ENCODE data around the gene STAB2. TPM values are rescaled to one million over a fixed set of nuclear protein-coding genes. Genes with fewer than 3 reads are reported as not detected.

The STAB2 gene
- polyA plus RNA-seq, 1 donor, result 1.9 TPM

DNA sequence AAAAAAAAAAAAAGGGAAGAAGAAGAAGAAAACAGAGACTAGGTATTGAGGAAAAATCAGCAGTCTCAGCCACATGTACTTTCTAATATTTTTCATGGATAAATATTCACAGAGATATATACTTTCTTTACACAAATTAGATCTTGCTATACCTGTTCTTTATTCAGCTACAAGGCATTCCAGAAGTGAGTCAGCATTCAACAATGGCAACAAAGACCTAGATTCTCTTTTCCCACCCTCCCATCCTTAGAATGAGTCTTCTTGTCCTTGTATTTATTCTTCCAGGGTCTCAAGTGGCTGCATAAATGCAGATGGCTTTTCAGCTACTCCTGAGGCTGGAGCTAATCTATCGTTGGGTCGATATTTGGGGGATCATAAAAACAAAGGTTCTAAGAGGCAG, 160.9 kb downstream of the STAB2 start:
- DNase-seq, result no peak

DNA sequence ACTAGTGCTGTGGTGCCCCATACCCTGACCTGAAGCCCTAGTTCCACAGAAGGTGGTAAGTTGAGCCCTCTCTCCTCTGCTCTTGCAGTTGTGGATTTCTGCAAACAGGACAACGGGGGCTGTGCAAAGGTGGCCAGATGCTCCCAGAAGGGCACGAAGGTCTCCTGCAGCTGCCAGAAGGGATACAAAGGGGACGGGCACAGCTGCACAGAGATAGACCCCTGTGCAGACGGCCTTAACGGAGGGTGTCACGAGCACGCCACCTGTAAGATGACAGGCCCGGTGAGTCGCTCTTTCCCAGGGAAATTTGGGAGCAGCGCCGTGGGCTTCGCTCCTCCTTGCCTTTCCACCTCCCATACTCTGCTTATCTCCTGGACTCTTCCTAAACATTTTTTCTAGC, 161.8 kb downstream of the STAB2 start:
- DNase-seq, result no peak

GRCh38 chr12:103751171-103751570, 164.1 kb downstream of the STAB2 start:
- DNase-seq, result no peak

- DNase-seq, result no peak
These were observed 164.5 kb downstream of the STAB2 start for GRCh38 chr12:103751600-103751999.

- no peak for DNase-seq
These were observed 168.4 kb downstream of the STAB2 start for GRCh38 chr12:103755425-103755824.

DNA sequence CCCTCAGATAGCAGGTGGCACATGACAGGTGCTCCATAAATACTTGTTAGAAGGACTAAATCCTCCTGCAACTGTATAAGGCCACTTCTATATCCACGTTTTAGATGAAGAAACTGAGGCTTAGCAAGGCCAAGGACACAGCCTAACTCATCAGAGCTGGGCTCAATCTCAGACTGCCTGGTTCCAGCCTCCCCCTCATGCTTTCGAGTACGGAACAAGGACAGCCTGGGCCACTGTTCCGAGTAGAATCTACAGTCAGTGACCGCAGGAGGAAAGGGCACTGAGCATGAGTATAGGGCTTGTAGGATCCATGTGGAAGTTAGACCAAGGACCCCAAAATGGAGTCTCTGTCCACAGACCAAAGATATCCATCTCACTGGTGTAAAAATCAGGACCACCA, 169.4 kb downstream of the STAB2 start:
- no peak for DNase-seq

DNA sequence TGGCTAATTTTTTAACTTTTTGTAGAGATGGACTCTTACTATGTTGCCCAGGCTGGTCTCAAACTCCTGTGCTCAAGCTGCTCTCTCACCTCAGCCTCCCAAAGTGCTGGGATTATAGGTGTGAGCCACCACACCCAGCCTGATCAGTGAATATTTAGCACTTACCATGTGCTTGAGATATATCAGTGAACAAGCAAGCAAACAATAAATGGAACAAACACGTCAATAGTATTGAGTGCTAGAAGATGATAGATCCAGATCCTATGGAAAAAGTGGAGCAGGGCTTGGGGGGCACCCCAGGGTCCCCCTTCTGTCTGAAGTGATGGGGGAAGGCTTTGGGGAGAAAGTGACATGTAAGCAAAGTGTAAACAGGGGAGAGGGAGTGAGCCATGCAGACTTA, 170.2 kb downstream of the STAB2 start:
- DNase-seq, result no peak

DNA sequence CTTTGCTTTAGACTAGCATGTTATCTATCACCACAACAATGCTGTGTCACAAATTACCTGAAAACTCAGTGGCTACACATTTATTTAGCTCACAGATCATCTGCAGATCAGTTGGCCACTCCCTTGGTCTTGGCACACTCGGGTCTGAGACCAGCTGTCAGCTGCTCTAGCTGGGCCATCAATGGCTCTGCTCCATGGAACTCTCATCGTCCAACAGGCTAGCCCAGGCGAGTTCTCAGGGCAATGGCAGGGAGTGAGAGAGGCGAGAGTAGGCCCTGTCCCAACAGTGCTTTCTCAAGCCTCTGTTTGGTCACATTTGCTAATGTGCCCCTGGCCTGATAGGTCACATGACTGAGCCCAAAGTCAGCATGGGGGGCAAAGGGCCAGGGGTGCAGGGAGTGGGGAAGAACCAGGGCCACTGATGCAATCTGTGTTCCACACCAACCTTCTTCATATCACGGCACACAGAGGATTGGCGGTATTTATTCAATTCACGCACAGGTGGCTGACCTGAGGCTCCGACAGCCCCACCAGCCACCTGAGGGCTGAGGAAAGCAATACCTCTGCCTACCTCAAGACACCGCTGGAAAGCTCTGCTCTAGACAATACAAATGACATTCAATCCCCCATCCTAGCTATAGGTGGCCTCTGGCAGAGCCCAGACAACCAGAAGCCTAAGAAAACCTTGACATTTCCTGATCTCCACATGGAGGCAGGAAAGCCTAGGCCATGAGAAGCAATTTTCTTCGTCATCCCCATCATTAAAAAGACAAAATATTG, 171.4 kb downstream of the STAB2 start:
- no peak for DNase-seq

DNA sequence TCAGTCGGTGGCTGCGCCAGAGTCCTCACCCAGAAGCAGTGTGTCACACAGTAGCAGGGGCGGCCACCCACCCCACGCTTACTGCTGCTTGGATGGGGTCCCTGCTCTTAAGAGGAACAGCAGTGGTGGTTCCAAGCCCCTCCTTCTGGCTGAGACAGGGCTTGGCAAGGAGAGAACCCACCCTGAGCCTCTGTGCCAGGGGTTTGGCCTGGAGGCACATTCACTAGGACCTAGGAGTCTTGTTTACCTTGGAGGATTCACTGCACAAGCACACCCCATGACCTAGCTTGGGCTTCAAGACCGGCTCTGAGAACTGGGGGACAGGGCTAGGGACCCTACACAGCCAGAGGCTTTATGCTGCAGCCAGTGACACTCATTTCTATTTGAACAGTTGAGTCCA, 175.4 kb downstream of the STAB2 start:
- no peak for DNase-seq

- no peak for DNase-seq
These were observed 178.2 kb downstream of the STAB2 start for GRCh38 chr12:103765322-103765721.

- DNase-seq, result no peak
These were observed 179.0 kb downstream of the STAB2 start for GRCh38 chr12:103766028-103766427.

- no peak for DNase-seq
These were observed 181.5 kb downstream of the STAB2 start for GRCh38 chr12:103768467-103769123.

- DNase-seq, result no peak
These were observed 182.3 kb downstream of the STAB2 start for GRCh38 chr12:103769240-103769945.

- no peak for DNase-seq
These were observed 184.4 kb downstream of the STAB2 start for GRCh38 chr12:103771466-103771865.

DNA sequence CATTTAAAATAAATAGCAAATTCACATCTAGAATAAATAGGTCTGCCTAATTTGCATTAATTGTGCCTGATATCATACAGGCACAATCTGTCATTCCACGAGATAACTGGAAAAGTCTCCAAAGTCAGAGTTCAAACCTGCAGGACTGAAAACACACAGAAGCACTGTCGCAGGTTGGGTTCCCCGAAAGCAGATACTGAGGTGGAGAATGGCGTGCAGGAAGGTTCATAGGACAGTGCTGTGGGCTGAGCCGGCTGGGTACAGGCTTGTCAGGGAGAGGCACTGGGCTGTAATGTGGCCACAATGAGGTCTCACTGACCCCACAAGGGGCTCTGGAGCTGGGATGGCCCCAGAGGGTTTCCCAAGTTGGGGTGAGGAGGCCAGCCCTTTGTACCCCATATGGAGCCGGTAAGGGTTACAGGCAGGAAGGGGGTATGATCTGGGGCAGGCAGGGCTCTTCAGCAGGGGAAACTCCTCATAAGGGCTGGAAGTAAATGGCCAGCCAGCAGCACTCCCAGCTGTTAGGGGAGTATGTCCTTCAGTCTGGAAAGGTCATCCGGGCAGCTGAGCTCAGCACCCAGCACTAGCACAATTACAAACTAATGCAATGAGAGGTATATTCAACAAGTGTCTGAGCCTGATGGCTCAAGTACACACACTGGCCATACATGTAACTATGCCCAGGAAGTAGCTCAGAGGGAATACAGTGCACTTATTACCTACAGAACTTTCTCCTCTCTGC, 185.5 kb downstream of the STAB2 start:
- no peak for DNase-seq

DNA sequence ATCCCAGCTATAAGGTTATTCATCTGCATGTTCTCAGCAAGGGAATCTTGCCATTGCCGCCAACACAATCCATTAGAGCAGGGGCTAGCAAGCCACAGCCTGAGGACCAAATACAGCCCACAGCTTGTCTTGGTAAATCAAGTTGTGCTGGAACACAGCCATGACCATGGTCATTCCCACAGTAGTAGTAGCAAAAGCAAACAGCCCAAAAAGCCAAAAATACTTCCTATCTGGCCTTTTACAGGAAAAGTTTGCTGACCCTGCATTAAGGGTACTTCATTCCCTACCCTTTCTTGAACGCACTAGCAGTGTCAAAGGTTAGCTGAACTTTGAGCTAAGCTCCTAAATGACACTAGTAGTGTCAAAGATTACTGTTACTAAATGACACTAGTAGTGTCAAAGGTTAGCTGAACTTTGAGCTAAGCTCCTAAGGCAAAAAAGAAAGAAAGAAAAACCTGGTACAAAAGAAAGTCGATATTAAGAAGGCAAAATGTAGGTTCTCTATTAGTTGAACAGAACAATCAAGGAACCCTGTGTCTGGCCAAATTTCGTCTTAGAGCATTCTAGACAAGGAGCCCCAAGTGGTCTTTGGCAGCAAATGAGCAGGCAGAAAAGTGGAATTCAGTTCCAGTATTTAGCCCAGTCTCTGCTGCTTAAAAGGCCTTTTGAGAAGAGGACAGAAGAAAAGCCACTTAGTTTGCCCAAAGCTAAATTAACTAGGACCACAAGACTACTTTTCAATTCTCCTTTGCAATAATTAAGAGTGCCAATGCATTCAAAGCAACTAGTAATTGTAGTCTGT, 186.2 kb downstream of the STAB2 start:
- DNase-seq, result no peak

GRCh38 chr12:103774977-103775560, 188.0 kb downstream of the STAB2 start:
- no peak for DNase-seq

DNA sequence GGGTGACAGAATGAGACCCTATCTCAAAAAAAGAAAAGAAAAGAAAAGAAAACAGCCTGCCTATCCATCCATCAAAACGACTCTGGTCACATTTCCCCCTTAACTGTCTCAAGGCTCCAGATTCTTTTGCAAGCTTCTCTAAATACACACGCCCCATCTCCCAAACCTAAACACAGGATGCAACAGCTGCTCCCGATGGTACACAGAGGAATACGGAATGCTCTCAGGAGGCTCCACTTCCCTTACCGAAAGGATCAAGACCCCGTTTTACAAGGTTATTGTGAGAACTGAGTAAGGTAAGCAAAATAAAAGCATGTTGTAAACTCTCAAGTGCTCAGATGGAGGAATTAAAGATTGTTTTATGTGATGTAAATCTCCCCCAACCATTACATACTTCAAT, 191.7 kb downstream of the STAB2 start:
- DNase-seq, result no peak

DNA sequence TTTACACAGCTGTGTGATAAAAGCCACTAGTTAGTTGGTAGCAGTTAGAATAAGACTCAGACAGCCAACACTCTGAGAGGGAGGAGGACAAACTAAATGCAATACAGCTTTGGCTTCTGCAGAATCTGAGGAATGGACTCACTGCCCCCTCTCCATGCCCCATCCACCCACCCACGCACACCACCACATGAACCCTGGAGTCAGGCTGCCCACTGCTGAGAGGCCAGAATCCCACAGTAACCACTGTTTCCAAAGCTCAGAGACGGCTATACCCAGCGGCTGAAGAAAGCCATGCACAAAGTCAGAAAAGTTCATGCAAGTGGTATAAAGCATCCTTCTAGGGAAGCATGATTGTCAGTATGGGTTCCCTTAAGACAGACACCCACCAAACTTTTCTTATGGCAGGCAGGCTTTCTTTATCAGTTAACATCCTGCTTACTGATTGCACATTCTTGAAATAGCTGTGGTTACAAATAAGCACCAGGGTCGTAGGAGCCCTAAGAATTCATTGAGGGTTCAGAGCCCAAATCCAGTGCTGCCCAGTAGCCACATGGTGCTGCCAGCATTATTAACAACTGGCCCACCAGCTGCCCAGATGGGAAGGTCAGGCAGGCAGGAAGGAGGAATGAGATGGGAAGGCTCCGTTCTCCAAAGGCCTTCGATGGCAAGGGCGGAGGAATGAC, 192.5 kb downstream of the STAB2 start:
- no peak for DNase-seq

DNA sequence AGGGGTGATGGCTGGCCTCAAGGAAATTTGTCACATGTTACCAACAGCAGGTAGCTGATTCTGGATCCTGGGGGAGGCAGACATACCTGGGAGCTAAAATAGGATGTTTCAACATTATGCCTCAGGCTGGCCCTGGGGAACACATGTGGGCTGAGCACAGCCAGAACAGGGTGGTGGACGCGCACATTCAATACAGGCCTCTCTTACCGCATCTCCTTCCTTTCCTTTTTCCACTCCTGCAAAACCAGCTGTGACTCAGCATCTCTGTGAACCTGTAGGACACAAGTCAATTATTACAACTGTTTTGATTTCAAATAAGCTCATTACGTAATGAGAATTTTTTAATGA, 193.0 kb downstream of the STAB2 start:
- DNase-seq, result no peak

GRCh38 chr12:103780992-103781391, 193.9 kb downstream of the STAB2 start:
- DNase-seq, result no peak
